Liver (tissue), 9 donors: ENCODE results near the gene SNX32. TPM values are rescaled to one million over a fixed set of nuclear protein-coding genes. Genes with fewer than 3 reads are reported as not detected.
"Not testable (repeated sequence)": the region's sequence is repeated elsewhere in the genome, so short reads cannot be mapped to it uniquely, and the experiment has no call there.

ENCODE experiments used
- DNase-seq: peaks from one replicate; pipeline ENCODE4 v3.0.0-alpha.2; 2017; ENCODE audit warnings: low spot score
- H3K27ac ChIP-seq, 2 donors: one replicate each; pipeline ENCODE4 v1.7.0; 2013; ENCODE audit warnings: inconsistent platforms in 2 of 2, low read length in 2 of 2, control low read depth in 1 of 2, low read depth in 1 of 2, mild to moderate bottlenecking in 1 of 2
- H3K27me3 ChIP-seq, 4 donors: one replicate each; pipeline versions ENCODE4 v1.6.1 to v1.7.0; 2013; ENCODE audit warnings: low read length in 3 of 4, inconsistent platforms in 1 of 4, mild to moderate bottlenecking in 1 of 4, moderate library complexity in 1 of 4; ENCODE audit not compliant: control insufficient read depth in 4 of 4, insufficient read depth in 4 of 4
- H3K36me3 ChIP-seq, 4 donors: one replicate each; pipeline versions ENCODE4 v1.6.1 to v1.7.0; 2013; ENCODE audit warnings: low read length in 3 of 4, mild to moderate bottlenecking in 3 of 4, low read depth in 1 of 4, moderate library complexity in 1 of 4; ENCODE audit not compliant: control insufficient read depth in 4 of 4, insufficient read depth in 3 of 4
- H3K4me1 ChIP-seq, 4 donors: one replicate each; pipeline versions ENCODE4 v1.6.1 to v1.7.0; 2013; ENCODE audit warnings: low read length in 3 of 4, mild to moderate bottlenecking in 3 of 4, moderate library complexity in 1 of 4; ENCODE audit not compliant: control insufficient read depth in 4 of 4, insufficient read depth in 4 of 4
- H3K4me3 ChIP-seq, 3 donors: one replicate each; pipeline versions ENCODE4 v1.6.1 to v1.7.0; 2013; ENCODE audit warnings: low read length in 3 of 3, control low read depth in 1 of 3, low read depth in 1 of 3, mild to moderate bottlenecking in 1 of 3
- H3K9ac ChIP-seq, 2 donors: one replicate each; pipeline ENCODE4 v1.7.0; 2013; ENCODE audit warnings: low read length in 2 of 2, mild to moderate bottlenecking in 2 of 2, moderate library complexity in 2 of 2, control low read depth in 1 of 2, low read depth in 1 of 2
- H3K9me3 ChIP-seq, 4 donors: one replicate each; pipeline versions ENCODE4 v1.6.1 to v1.7.0; 2013; ENCODE audit warnings: low read length in 3 of 4; ENCODE audit not compliant: control insufficient read depth in 4 of 4
- EGR1 ChIP-seq, 2 donors: IDR thresholded peaks; 2 replicates each; pipeline ENCODE4 v1.6.1; 2016 to 2018; ENCODE audit warnings: antibody characterized with exemption in 2 of 2, low read depth in 2 of 2
- FOXA1 ChIP-seq: IDR thresholded peaks from 2 replicates; pipeline ENCODE4 v1.6.1; 2016; ENCODE audit warnings: antibody characterized with exemption
- FOXA2 ChIP-seq: IDR thresholded peaks from 2 replicates; pipeline ENCODE4 v1.6.1; 2016; ENCODE audit warnings: antibody characterized with exemption
- GABPA ChIP-seq, 2 donors: IDR thresholded peaks in 1 of 2; conservative IDR thresholded peaks in 1 of 2; 2 replicates each; pipeline ENCODE4 v1.6.1; 2016; ENCODE audit warnings: antibody characterized with exemption in 2 of 2, mild to moderate bottlenecking in 1 of 2, moderate library complexity in 1 of 2
- HNF4G ChIP-seq: IDR thresholded peaks from 2 replicates; pipeline ENCODE4 v1.6.1; 2016; ENCODE audit warnings: antibody characterized with exemption
- JUND ChIP-seq, 2 donors: IDR thresholded peaks; 2 replicates each; pipeline ENCODE4 v1.6.1; 2016; ENCODE audit warnings: antibody characterized with exemption in 2 of 2
- NR2F2 ChIP-seq: IDR thresholded peaks from 2 replicates; pipeline ENCODE4 v1.6.1; 2016; ENCODE audit warnings: antibody characterized with exemption
- RAD21 ChIP-seq, 2 donors: IDR thresholded peaks; 2 replicates each; pipeline ENCODE4 v1.6.1; 2016; ENCODE audit warnings: antibody characterized with exemption in 2 of 2, mild to moderate bottlenecking in 2 of 2
- RXRA ChIP-seq, 2 donors: IDR thresholded peaks; 2 replicates each; pipeline ENCODE4 v1.6.1; 2017 to 2018; ENCODE audit warnings: antibody characterized with exemption in 2 of 2, mild to moderate bottlenecking in 1 of 2
- SP1 ChIP-seq: IDR thresholded peaks from 2 replicates; pipeline ENCODE4 v1.6.1; 2018; ENCODE audit warnings: antibody characterized with exemption, mild to moderate bottlenecking
- TAF1 ChIP-seq: conservative IDR thresholded peaks from 2 replicates; pipeline ENCODE4 v1.6.1; 2016; ENCODE audit warnings: antibody characterized with exemption, mild to moderate bottlenecking
- YY1 ChIP-seq: IDR thresholded peaks from 2 replicates; pipeline ENCODE4 v1.6.1; 2016; ENCODE audit warnings: antibody characterized with exemption, mild to moderate bottlenecking
- WGBS: extraction: QIAGEN DNeasy Blood & Tissue Kit; methylation state at CpG from one replicate; pipeline ENCODE4 v1.1.7; 2013; 5-methylcytosine and 5-hydroxymethylcytosine counted together
- polyA plus RNA-seq, 2 donors: library from polyadenylated mRNA; stranded (reverse) in 1 of 2; unstranded in 1 of 2; fragments of 200-250 nt in 1 of 2; fragments of >200 nt in 1 of 2; fragmentation: Nextera tagmentation in 1 of 2; extraction: Ambion mirVana in 1 of 2; gene quantifications; one replicate each; pipeline versions ENCODE4 v1.2.1 to v1.2.3, GENCODE V29; 2013 to 2015
- total RNA-seq, 2 donors: library from RNA; depleted of rRNA; stranded (reverse); fragments of >200 nt; gene quantifications; one replicate each; pipeline ENCODE4 v1.2.3, GENCODE V29; 2014
- TF ChIP-seq, protein P1 (sequence below): fragments of 150-350 bp; IDR thresholded peaks from 2 replicates; pipeline ENCODE4 v1.5.1; 2017; ENCODE audit warnings: improper control_type of control experiment, low read depth, low read length; ENCODE audit not compliant: missing input control
- TF ChIP-seq, protein P2 (sequence below): IDR thresholded peaks from 2 replicates; pipeline ENCODE4 v1.6.1; 2016; ENCODE audit warnings: antibody characterized with exemption, mild to moderate bottlenecking
- donor health status: healthy.
- donor health status: healthy.
- donor health status: healthy.
- donor health status: healthy.
- donor health status: healthy.

The SNX32 gene
- total and polyA plus RNA-seq, 4 donors, result under 0.01 to 0.38 (median 0.06) TPM

DNA sequence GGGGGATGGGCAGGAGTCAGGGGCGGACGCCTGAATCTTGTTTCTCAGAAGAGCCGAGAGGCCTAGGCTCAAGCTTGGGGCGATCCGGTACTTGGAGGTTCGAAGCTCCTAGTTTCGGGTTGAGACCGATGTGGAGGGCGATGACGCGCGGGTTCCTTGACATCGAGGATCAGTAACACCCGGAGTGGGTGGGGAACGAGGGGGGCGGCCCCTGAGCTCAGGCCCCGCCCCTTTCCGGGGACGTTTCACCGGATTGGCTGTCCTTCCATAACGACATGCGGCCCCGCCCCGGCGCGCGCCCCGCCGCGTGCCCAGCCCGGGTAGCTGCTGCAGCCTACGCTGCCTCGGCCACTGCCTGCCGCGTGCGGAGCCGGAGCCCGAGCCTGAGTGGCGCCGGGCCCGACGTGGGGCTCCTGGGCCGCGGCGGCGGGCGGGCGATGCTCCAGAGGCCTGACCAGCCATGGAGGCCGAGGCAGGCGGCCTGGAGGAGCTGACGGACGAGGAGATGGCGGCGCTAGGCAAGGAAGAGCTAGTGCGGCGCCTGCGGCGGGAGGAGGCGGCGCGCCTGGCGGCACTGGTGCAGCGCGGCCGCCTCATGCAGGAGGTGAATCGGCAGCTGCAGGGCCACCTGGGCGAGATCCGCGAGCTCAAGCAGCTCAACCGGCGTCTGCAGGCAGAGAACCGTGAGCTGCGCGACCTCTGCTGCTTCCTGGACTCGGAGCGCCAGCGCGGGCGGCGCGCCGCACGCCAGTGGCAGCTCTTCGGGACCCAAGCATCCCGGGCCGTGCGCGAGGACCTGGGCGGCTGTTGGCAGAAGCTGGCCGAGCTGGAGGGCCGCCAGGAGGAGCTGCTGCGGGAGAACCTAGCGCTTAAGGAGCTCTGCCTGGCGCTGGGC, 56.8 kb downstream of the SNX32 start, which contains the start of gene CCDC85B (continued):
- TF ChIP-seq GABPA (IDR thresholded peaks at IDR 0.05 in 1 of 2, conservative IDR thresholded peaks at IDR 0.05 in 1 of 2) (peak in 1 of 2 donors; percentile 57), SP1 (peak; percentile 53), HNF4G (no peak), RXRA (IDR thresholded peaks at IDR 0.05) (no peak)
- TF ChIP-seq, protein P1, sequence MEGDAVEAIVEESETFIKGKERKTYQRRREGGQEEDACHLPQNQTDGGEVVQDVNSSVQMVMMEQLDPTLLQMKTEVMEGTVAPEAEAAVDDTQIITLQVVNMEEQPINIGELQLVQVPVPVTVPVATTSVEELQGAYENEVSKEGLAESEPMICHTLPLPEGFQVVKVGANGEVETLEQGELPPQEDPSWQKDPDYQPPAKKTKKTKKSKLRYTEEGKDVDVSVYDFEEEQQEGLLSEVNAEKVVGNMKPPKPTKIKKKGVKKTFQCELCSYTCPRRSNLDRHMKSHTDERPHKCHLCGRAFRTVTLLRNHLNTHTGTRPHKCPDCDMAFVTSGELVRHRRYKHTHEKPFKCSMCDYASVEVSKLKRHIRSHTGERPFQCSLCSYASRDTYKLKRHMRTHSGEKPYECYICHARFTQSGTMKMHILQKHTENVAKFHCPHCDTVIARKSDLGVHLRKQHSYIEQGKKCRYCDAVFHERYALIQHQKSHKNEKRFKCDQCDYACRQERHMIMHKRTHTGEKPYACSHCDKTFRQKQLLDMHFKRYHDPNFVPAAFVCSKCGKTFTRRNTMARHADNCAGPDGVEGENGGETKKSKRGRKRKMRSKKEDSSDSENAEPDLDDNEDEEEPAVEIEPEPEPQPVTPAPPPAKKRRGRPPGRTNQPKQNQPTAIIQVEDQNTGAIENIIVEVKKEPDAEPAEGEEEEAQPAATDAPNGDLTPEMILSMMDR, result peak; percentile 1

DNA sequence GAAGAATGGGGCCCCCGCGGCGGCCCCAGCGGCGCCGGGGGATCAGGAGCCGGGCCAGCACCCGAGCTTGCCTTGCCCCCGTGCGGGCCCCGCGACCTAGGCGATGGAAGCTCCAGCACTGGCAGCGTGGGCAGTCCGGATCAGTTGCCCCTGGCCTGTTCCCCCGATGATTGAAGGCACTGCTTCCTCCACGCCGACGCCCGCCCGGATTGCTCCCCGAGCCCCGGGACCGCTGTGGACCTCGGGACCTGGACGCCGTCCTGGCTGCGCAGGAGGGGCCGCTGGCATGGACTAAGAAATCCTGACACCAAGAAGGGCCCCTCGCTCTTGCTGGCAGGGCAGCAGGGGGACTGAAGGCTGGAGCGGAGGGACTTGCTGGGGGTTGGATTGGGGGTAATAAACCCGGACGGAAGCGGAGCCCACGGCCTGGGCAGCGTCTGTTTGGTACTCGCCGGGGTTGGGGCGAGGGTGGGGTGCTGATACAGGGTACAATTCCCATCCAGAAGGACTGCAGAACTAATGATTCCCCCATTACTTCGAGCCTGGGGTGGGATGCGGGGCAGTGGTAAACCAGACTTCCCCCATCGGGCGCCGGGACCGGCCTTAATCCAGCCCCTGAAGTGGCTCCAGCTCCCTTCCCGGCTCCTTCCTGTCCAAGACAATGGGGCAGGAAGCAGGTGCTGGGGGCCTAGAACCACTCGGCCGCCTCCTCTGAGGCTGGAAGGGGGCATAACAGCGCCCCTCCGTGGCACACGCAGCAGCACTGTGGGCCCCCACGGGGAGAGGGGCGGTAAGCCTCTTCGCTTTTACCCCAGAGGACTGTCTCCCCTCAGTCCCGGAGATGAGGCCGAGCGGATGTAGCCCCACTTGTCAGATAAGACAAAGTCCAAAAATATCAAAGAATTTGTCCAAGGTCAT, 57.7 kb downstream of the SNX32 start:
- TF ChIP-seq JUND (IDR thresholded peaks at IDR 0.05), result no peak
- TF ChIP-seq NR2F2, result peak; percentile 53
- TF ChIP-seq RXRA (IDR thresholded peaks at IDR 0.05), result peak in 1 of 2 donors; percentile 10
- WGBS, result 22% methylated on average over 57 of the region's 57 CpGs
- Histone ChIP-seq H3K9me3 (no peaks in the 10 kb centered on the region), H3K9ac (peak overlapping the region; percentile 3 to 44), H3K27ac (peak overlapping the region; percentile 83 to 89), H3K4me3 (peak overlapping the region; percentile 32 to 70 (median 64)), H3K36me3 (no peaks in the 10 kb centered on the region), H3K4me1 (peaks cover 10 to 42% (median 30%) of the 10 kb centered on the region in 4 donors), H3K27me3 (no peaks in the 10 kb centered on the region)
- no peak for DNase-seq

DNA sequence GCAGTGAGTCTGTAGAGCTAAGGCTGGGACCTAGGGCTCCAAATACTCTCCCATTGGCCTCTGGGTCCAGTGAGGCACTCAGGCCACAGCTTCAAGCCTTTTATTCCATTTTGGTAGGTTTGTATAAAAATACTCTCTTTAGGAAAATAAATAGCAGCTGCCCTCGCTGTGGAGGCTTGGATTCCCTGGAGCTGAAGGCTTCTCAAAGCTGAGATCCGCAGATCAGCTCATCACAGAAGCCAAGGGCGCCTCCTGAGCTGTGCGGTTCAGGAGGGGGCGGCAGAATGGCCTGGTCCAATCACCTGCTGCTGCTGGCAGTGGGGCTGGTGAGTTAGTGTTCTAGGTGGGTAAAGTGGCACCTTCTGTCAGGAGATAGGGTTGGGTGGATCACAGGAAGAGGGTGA, 58.4 kb downstream of the SNX32 start:
- H3K9ac ChIP-seq, H3K9me3 ChIP-seq, H3K36me3 ChIP-seq, DNase-seq, H3K27me3 ChIP-seq: not testable (repeated sequence)
- peak overlapping the region in 1 of 3 donors; percentile 64 for H3K4me3 ChIP-seq
- WGBS, result 78% methylated on average over 5 of the region's 5 CpGs
- peaks cover 10 to 42% (median 30%) of the 10 kb centered on the region in 4 donors for H3K4me1 ChIP-seq
- H3K27ac ChIP-seq, result peak overlapping the region; percentile 83 to 89

DNA sequence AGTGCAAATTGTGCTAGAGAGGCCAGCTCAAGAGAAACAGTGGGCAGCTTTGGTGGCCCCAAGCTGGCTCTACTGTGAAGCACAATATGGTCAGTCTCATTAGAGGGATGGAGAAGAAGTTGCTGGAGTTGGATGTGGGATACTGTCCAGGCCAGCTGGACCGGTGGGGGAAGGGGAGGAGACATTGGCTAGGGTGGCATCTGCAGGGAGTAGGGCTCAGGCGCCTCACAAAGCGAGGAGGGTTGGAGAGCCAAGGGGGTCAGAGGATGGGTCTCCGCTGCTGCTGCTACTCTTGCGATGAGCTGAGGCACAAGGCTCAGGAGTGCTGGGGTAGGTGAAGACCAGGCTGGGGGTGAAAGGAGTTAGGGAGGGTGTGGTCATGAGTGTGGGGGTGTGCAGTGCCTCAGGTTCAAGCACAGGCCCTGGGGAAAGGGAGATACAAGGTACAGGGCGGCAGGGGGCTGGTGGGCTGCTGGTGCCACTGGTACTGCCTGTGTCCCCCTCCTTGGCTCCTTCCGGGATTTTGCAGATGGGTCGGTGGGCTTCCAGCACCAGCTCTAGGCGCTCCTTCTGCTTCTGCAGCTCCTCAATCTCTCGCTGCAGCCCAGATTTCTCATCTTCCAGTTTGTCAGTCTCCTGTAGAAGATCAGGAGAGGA, 59.0 kb downstream of the SNX32 start:
- peaks cover 7 to 37% (median 24%) of the 10 kb centered on the region in 4 donors for H3K4me1 ChIP-seq
- H3K9me3 ChIP-seq, result no peaks in the 10 kb centered on the region
- peak overlapping the region in 1 of 2 donors; percentile 83 for H3K27ac ChIP-seq
- DNase-seq, result no peak
- no peaks in the 10 kb centered on the region for H3K36me3 ChIP-seq
- no peaks in the 10 kb centered on the region for H3K27me3 ChIP-seq
- no peak overlapping the region for H3K9ac ChIP-seq
- WGBS, result 82% methylated on average over 10 of the region's 10 CpGs
- no peak overlapping the region for H3K4me3 ChIP-seq
- TF ChIP-seq EGR1 (IDR thresholded peaks at IDR 0.05; ENCODE audit: low read depth in 2 of 2) (no peak), NR2F2 (no peak), SP1 (no peak), TAF1 (no peak), RXRA (IDR thresholded peaks at IDR 0.05) (no peak), FOXA2 (no peak), JUND (IDR thresholded peaks at IDR 0.05) (no peak), FOXA1 (no peak), RAD21 (IDR thresholded peaks at IDR 0.05) (no peak), YY1 (no peak), HNF4G (no peak)
- TF ChIP-seq, protein P2, sequence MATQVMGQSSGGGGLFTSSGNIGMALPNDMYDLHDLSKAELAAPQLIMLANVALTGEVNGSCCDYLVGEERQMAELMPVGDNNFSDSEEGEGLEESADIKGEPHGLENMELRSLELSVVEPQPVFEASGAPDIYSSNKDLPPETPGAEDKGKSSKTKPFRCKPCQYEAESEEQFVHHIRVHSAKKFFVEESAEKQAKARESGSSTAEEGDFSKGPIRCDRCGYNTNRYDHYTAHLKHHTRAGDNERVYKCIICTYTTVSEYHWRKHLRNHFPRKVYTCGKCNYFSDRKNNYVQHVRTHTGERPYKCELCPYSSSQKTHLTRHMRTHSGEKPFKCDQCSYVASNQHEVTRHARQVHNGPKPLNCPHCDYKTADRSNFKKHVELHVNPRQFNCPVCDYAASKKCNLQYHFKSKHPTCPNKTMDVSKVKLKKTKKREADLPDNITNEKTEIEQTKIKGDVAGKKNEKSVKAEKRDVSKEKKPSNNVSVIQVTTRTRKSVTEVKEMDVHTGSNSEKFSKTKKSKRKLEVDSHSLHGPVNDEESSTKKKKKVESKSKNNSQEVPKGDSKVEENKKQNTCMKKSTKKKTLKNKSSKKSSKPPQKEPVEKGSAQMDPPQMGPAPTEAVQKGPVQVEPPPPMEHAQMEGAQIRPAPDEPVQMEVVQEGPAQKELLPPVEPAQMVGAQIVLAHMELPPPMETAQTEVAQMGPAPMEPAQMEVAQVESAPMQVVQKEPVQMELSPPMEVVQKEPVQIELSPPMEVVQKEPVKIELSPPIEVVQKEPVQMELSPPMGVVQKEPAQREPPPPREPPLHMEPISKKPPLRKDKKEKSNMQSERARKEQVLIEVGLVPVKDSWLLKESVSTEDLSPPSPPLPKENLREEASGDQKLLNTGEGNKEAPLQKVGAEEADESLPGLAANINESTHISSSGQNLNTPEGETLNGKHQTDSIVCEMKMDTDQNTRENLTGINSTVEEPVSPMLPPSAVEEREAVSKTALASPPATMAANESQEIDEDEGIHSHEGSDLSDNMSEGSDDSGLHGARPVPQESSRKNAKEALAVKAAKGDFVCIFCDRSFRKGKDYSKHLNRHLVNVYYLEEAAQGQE, result no peak
